ENCODE data around the gene MEAK7. TPM values are rescaled to one million over a fixed set of nuclear protein-coding genes. Genes with fewer than 3 reads are reported as not detected.
A peak's percentile ranks its signal among the peaks of the same experiment; 100 is the strongest.

MEAK7 gene
- total RNA-seq, 4 donors from 2014 or later, result 9.2 to 15.9 (median 14.3) TPM

DNA sequence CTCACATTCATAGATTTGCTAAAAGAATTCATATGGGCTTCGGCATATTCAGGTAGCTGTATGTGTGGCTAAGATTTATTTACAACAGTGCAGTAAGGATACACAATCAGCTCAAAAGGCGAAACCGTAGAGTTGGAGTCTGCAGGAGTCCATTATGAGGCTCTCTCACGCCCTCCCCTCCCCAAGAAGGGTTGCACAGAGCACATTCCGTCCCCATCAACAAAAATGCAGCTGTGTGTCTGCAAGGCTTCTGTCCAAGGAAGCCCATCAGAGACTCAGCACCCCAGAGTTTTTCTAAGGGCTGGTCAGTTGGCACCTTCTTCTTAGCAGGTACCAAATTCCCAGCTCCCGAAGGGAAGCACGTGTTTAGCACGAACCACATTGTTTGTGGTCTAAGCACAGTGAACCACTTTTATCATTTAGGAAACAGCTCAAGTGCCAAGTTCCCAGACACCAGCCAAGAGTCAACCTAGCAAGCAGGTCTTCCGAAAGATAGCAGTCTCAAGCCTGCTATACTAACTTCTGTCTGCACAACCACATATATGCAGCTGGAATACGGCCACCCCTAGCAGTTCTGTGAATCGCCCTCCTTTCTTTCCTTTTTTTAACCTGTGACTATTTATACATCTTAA, 28.5 kb upstream of the MEAK7 start:
- WGBS, 2 donors, result 55 to 56% methylated on average over 11 of the region's 11 CpGs
- Histone ChIP-seq H3K4me1 (peaks cover 0 to 39% (median 26%) of the 10 kb centered on the region in 4 donors), H3K27ac (peak overlapping the region in 3 of 4 donors; percentile 20 to 78 (median 66)), H3K9me3 (peaks cover 0 to 10% (median 0%) of the 10 kb centered on the region in 4 donors), H3K36me3 (no peaks in the 10 kb centered on the region), H3K27me3 (no peaks in the 10 kb centered on the region), H3K4me3 (no peak overlapping the region)
- DNase-seq (ENCODE audit: low spot score in 2 of 2), result no peak
- TF ChIP-seq CTCF (IDR thresholded peaks at IDR 0.05), result no peak
- TF ChIP-seq EP300 (IDR thresholded peaks at IDR 0.05), result peak in 1 of 2 donors; percentile 6
- no peak for TF ChIP-seq POLR2A (IDR thresholded peaks at IDR 0.05)

- TF ChIP-seq CTCF (IDR thresholded peaks at IDR 0.05) (no peak), EP300 (IDR thresholded peaks at IDR 0.05) (peak; percentile 14 to 89)
- DNase-seq (ENCODE audit: low spot score in 2 of 2), result peak; percentile 30 to 64
- peaks cover 0 to 10% (median 0%) of the 10 kb centered on the region in 4 donors for H3K9me3 ChIP-seq
- peaks cover 0 to 39% (median 28%) of the 10 kb centered on the region in 4 donors for H3K4me1 ChIP-seq
- H3K36me3 ChIP-seq, result no peaks in the 10 kb centered on the region
- H3K27me3 ChIP-seq, result no peaks in the 10 kb centered on the region
- no peak overlapping the region for H3K4me3 ChIP-seq
- H3K27ac ChIP-seq, result peak overlapping the region; percentile 20 to 78 (median 44)
- WGBS, 2 donors, result 8 to 14% methylated on average over 10 of the region's 10 CpGs
Observed at GRCh38 chr16:84532291-84532724, 27.8 kb upstream of the MEAK7 start.

GRCh38 chr16:84531671-84532111, 27.2 kb upstream of the MEAK7 start:
- WGBS, 2 donors, result 33 to 42% methylated on average over 9 of the region's 9 CpGs
- Histone ChIP-seq H3K4me1 (peaks cover 0 to 46% (median 33%) of the 10 kb centered on the region in 4 donors), H3K27ac (peak overlapping the region in 2 of 4 donors; percentile 66 to 78), H3K9me3 (peaks cover 0 to 10% (median 0%) of the 10 kb centered on the region in 4 donors), H3K27me3 (no peaks in the 10 kb centered on the region), H3K36me3 (no peaks in the 10 kb centered on the region), H3K4me3 (no peak overlapping the region)
- DNase-seq (ENCODE audit: low spot score in 2 of 2), result no peak
- TF ChIP-seq EP300 (IDR thresholded peaks at IDR 0.05) (no peak), POLR2A (IDR thresholded peaks at IDR 0.05) (no peak), CTCF (IDR thresholded peaks at IDR 0.05) (no peak)

GRCh38 chr16:84530590-84530989, 26.1 kb upstream of the MEAK7 start:
- DNase-seq (ENCODE audit: low spot score in 2 of 2), result no peak
- Histone ChIP-seq H3K4me1 (peaks cover 0 to 50% (median 35%) of the 10 kb centered on the region in 4 donors), H3K4me3 (no peak overlapping the region), H3K36me3 (no peaks in the 10 kb centered on the region), H3K27ac (peak overlapping the region in 1 of 4 donors; percentile 78), H3K9me3 (peaks cover 0 to 10% (median 0%) of the 10 kb centered on the region in 4 donors), H3K27me3 (no peaks in the 10 kb centered on the region)
- WGBS, 2 donors, result 77 to 89% methylated on average over 5 of the region's 5 CpGs
- TF ChIP-seq EP300 (IDR thresholded peaks at IDR 0.05) (no peak), POLR2A (IDR thresholded peaks at IDR 0.05) (no peak), CTCF (IDR thresholded peaks at IDR 0.05) (no peak)

- no peak overlapping the region for H3K27ac ChIP-seq
- peaks cover 0 to 50% (median 35%) of the 10 kb centered on the region in 4 donors for H3K4me1 ChIP-seq
- H3K27me3 ChIP-seq, result no peaks in the 10 kb centered on the region
- H3K9me3 ChIP-seq, result peaks cover 0 to 10% (median 0%) of the 10 kb centered on the region in 4 donors
- WGBS, 2 donors, result 96 to 97% methylated on average over 3 of the region's 3 CpGs
- H3K36me3 ChIP-seq, result no peaks in the 10 kb centered on the region
- H3K4me3 ChIP-seq, result no peak overlapping the region
- TF ChIP-seq EP300 (IDR thresholded peaks at IDR 0.05) (no peak), CTCF (IDR thresholded peaks at IDR 0.05) (no peak), POLR2A (IDR thresholded peaks at IDR 0.05) (no peak)
- DNase-seq (ENCODE audit: low spot score in 2 of 2), result no peak
Observed at GRCh38 chr16:84529607-84530006, 25.1 kb upstream of the MEAK7 start.
